Forelimb muscle (tissue), 1 donor: ENCODE results near the gene MEF2D. TPM values are rescaled to one million over a fixed set of nuclear protein-coding genes. Genes with fewer than 3 reads are reported as not detected.

Experiments
- DNase-seq: peaks from one replicate; pipeline ENCODE4 v3.0.0-alpha.2; 2013; ENCODE audit warnings: low read depth
- polyA plus RNA-seq: library from polyadenylated mRNA; unstranded; fragments of 120-200 nt; gene quantifications from one replicate; pipeline ENCODE4 v1.2.1, GENCODE V29; 2013; ENCODE audit not compliant: insufficient read length

The MEF2D gene
- polyA plus RNA-seq, 1 donor: 78.6 TPM

DNA sequence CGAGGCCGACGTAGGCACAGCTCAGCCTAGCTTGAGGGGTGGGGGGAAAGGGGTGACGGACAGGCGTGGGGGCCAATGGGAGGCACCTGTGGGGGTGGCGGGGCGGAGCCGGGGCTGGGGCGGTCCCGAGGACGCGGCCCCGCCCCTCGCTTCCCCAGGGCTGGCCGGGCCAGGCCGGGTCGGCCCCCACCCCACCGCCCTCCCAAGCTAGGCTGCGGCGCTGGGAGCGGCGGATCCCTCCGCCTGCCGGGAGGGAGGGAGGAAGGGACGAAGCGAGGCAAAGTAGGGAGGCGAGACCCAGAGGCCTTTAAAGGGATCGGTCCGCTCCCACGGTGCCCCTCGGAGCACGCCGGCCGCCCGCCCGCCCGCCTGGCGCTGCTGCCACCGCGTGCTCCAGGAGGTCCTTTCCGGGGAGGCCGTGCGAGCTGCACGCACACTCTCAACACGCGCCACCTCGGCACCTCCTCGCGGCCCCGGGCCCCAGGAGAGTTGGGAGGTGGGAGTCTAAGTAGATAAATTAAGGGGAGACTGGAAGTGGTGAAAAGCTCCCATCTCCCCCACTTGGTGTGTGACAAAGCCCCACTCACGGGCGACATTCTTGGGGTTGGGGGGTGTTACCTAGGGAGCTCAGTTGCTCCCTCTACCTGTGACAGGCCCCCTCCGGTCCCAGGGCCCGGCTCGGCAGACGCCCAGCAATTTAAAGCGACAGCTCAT lies 375 bp upstream of the MEF2D start:
- peak; percentile 86 for DNase-seq

DNA sequence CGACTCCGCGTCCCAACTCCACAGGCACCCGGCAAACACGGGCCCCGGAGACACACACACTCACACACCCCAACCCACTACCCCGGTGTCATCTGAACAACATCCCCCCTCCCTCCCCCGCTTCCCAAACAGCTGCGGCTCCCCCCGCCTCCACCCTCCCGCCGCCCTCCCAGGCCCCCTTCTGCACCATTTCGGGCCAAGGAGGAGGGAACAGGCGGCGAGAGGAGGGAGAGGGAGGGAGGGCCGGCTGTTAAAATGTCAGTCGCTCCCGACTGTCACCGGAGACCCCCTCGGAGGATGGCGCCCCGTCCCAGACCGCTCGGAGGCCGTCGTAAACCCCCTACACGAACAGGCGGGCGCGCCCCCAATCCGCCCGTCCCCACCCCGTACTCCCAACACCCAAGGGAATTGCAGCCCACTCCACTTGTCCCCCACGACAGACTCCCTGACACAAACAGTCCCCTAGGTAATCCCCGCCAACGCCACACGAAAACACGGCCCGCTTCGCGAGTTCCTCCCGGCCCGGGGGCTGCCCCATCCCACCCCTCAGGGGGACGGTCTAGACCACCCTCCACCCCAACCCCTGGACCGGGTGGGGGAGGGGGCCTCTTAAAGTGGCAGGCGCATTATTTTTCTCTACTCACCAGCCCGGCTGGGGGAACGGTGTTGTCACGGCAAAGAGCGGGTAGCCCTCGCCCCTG lies 583 bp downstream of the MEF2D start:
- peak; percentile 52 for DNase-seq

GRCh38 chr1:156499194-156499841 lies 1.3 kb downstream of the MEF2D start:
- no peak for DNase-seq

- DNase-seq: no peak
These were observed 2.0 kb downstream of the MEF2D start for GRCh38 chr1:156498432-156499193.

DNA sequence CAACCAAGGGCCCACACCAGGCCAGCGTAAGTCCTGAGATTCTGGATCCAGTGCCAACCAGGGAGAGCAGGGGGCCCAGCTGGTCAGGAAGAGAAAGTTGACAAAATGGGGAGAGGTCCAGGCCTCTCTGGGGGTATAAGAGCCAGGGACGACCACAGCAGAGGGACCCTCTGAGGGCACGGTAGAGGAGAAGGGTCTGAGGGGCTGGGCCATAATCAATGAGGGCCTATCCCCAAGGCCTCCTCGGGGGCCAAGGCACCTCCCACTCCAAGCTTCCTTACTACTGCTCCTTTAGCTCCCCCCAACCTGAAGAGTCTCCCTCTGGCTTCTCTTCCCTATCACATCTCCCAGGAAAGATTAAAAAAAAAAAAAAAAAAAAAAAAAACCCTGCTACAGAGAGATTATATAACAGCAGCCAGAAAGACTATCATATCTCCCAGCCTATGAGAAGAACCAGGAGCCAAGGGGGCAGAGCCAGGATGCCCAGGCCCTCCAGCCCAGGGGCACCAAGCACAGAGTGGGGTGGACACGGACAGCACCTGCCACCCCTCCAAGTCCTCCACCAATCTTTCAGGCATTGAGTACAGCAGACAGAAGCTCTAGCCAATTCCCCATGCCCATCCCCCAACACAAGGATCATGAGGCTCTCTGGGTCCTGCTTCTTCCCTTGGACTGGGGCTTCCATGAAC lies 2.7 kb downstream of the MEF2D start:
- no peak for DNase-seq

DNA sequence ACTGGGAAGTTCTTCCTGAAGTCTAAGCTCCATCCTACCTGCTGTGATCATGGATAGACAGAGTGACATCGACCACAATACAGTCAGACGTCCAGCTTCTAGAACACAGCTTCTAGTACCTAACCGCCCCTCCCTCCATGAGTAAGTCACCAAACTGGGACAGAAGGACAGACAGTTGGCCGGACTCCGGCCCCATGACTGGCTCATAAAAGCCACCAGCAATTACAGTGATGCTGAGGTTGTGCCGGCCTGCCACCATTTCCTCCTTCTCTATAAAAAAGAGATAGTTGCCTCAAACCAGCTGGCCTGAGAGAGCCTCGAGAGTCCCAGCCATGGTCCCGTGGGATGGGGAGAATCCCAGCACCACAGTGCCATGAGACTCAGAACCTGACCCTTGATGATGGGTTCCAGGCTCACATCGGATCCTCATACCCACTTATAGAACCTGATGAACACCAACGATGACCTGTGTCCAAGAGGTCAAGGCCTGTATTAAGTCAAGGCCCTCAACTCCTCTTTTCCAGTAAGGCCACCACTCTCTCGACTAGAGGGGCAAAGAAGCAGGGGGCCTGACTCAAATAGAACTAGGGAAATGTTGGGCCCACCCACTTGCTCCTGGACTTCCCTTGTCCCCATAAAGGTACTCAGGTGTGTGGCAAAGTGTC lies 3.4 kb downstream of the MEF2D start:
- DNase-seq: no peak

DNA sequence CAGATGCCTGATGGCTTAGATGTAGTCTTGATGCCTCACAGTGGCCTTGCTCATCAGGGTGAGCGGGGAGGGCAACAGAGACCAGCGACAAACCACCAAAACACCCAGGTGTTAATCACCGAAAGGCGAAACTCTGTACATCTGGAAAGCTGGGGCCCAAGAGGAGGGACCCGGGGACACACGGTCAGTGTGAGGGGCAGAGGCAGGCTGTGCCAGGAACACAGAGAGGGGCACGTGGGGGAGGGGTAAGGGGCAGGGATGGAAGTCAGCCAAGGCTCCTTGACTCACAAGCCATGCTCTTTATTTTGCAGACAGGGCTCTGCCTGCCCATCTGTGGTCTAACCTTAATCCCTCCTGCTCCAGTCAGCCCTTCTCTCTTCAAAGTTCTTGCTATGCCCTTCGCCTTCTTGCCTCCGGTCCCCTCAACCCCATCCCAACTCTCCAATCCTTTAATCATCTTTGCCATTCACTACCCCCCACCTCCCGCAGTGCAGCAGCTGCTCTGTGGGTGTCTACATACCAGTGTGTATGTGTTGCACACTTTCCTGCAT lies 4.3 kb downstream of the MEF2D start:
- DNase-seq: no peak

GRCh38 chr1:156495401-156496140 lies 5.0 kb downstream of the MEF2D start:
- no peak for DNase-seq

DNA sequence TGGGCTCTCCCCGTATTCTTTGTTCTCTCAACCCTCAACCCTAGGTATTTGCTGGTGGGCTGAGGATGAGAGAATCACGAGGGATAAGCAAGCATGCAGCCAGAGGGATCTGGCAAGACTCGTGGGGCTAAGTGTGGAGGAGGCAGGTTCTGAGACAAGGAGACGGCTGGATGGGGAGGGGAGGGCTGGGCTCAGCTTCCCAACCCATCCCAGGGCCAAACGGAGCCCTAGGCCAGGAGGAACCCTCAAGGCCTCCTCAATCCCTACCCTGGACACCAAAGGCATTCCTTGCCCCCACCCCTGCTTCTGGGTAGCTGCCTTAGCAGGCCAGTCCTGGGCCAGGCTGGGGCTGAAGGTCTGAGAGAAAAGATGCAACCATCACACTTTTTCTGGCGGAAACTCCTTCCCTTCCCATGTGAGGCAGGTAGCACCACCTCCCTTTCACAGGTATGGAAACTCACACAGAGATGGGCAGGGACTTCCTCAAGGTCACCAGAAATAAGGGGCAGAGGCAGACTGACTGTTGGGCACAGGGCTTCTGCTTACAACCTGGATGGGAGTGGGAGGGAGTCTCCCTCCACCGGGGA lies 6.2 kb downstream of the MEF2D start:
- DNase-seq: no peak

DNA sequence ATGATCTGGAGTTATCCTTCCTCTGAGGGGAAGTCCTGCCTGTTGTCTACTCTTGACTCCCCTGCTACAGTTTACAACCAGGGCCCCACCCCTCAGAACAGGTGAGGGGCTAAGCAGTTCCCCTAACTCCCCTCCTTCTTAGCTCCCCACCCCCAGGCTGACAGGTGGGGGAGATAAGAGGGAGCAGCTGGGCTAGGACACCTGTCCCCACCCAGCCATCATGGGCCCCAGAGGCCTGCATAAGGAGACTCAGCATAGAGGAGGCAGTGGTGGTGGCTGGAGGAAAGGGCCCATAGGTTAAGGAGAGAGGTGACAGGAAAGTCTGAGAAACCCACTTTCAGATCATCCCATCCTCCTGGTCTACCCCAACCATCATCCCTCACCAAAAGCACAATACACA lies 6.8 kb downstream of the MEF2D start:
- no peak for DNase-seq

DNA sequence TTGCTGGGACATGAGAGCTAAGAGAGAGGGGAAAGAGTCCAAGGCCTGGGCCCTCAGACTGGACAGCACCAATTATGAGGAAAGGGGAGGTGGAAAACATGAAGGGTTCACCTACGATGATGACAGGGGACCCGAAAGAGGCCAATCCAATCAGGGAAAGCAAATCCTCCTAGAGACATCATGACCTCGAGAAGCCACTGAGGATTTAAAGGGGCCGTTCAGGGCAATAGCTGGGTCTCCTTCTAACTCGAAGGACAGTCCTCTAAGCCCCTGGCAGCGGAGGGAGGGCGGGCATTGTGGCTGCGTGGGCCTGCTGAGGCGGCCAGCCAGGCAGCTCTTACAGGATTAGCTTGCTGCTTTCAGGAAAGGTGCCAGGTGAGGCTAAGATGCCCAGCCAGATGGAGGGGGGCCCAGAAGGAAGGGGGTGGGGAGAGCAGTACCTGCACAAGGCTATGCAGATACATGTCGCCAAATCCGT lies 7.4 kb downstream of the MEF2D start:
- no peak for DNase-seq

DNA sequence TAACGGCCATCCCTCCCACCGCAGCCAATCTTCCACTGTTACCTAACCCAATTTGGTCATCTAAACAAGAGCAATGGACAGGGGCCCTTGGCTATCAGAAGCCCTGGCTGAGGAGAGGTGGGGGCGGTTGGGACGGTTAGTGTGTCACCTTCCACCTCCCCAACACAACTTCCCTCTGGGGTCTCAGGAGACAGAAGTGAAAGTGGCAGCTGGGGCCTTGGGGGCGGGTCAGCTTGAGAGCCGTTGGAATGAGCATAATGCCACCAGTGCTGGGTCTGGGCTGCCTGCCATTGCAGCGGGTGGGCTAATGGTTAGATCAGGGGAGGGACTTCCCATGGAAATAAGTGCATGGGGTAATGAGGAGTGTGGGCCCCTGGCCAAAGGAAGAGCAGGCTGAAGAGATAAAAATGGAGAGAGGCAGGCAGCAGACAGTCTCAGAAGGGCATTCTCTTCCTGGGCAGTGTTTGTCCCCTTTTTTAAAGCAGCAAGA lies 7.9 kb downstream of the MEF2D start:
- no peak for DNase-seq

- no peak for DNase-seq
These were observed 8.5 kb downstream of the MEF2D start for GRCh38 chr1:156492013-156492590.

GRCh38 chr1:156491151-156491949 lies 9.2 kb downstream of the MEF2D start:
- no peak for DNase-seq

DNA sequence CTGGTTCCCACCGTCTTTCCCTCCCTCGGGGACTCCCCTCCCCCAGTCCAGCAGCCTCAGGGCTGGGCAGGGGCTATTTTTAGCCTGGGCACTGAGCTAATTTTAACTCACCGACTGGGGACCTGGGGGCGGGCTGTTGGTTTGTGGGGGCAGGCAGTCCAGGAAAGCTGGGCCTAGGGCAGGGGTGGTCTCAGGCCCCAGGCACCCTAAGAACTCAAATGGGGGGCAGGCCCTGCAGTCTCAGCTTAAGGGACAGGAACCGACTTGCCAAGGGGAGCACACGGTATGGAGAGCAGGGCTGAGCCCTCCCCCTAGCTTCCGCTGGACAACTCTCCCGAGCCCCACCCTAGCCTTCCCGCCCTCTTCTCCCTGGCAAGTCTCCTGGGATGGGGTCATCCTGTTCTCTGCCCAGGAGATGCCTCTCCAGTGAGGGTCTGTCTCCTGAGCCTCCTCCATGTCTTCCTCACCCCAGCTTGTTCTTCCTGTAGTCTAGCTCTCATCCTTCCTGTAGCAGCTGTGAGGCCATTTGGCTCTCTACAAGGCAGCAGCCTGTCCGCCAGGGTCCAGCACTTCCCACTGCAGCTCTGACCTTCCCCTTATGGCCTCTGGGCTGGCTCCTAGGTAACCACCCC lies 10.1 kb downstream of the MEF2D start:
- no peak for DNase-seq

DNA sequence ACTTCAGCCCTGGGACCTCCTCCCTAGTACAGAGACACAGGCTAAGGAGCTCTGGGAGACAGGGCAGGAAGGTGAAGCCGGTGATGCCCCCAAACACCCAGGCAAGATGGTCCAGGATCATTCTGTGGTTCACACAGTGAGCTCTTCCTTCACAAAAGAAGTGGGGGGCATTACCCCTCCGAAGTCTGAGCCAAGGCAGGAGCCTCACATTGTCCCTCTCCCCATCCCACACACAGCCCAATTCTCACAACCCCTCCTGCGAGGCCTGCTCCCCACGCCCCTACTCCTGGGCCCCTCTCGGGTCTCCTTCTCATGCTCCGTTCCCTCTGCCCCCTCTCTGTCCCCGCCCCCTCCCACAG lies 10.7 kb downstream of the MEF2D start:
- DNase-seq: no peak

DNA sequence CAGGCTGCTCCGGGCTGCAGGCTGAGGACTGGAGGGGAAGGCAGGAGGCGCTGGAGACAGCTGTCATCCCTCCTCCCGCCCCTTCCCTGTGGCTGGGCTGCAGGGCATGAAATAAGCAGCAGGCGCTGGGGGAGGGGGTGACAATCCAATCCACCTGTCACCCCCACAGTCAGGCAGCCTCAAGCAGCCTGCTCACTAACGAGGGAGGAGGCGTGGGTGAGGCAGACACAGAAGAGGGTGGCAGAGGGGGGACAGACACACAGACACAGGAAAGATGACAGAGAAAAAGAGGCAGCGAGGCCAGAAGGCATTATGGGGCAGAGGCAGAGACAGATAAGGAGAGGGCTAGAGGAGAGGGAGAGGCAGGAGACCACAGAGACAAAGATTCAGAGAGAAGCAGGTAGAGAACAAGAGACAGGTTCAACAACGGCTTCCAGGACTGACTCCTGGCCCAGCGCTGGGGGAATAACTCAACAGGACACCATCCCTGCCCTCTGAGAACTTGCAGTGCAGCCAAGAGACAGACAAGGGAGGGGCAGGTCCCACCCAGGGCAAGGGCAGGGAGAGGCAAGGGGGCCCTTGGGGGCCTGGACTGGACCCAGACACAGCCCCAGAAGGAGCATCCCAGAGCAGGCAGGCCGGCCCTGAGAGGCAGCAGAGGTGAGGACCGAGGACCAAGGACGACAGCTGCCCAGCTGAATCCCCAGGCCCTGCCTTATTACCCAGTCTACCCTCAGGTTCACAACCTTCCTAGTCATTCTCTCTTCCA lies 11.2 kb downstream of the MEF2D start:
- DNase-seq: no peak
